GM12865 (cell line): ENCODE results near the gene LENG8.

Experiments used
- DNase-seq: peaks from one replicate; pipeline ENCODE4 v3.0.0; 2010; ENCODE audit warnings: low read depth
- H3K4me3 ChIP-seq: 2 replicates; pipeline ENCODE4 v1.5.1; 2011; ENCODE audit warnings: mild to moderate bottlenecking, low read depth, low read length, control low read depth
- TF ChIP-seq, protein P1 (sequence below): IDR thresholded peaks from 2 replicates; pipeline ENCODE4 v1.5.1; 2011; ENCODE audit warnings: low read length, control low read depth, low read depth, inconsistent platforms; ENCODE audit not compliant: insufficient read depth; ENCODE audit errors: missing control alignments

Gene LENG8

DNA sequence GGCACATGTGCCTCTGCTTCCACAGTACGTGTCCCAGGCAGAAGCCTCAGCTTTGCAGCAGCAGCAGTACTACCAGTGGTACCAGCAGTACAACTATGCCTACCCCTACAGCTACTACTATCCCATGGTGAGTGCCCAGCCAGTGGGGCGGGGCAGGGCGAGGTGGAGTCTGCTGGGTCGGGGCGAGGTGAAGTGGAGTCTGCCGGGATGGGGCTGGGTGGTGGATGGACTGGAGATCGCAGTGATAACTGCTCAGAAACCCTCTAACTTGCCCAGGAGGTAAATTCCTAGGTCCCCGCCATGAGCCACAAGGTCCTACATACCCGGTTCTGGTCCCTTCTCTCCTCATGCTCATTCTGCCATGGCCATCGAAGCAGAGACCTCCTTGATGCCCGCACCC, 3.6 kb downstream of the LENG8 start:
- no peak for DNase-seq
- TF ChIP-seq, protein P1, sequence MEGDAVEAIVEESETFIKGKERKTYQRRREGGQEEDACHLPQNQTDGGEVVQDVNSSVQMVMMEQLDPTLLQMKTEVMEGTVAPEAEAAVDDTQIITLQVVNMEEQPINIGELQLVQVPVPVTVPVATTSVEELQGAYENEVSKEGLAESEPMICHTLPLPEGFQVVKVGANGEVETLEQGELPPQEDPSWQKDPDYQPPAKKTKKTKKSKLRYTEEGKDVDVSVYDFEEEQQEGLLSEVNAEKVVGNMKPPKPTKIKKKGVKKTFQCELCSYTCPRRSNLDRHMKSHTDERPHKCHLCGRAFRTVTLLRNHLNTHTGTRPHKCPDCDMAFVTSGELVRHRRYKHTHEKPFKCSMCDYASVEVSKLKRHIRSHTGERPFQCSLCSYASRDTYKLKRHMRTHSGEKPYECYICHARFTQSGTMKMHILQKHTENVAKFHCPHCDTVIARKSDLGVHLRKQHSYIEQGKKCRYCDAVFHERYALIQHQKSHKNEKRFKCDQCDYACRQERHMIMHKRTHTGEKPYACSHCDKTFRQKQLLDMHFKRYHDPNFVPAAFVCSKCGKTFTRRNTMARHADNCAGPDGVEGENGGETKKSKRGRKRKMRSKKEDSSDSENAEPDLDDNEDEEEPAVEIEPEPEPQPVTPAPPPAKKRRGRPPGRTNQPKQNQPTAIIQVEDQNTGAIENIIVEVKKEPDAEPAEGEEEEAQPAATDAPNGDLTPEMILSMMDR, result no peak
- H3K4me3 ChIP-seq, result no peak overlapping the region

DNA sequence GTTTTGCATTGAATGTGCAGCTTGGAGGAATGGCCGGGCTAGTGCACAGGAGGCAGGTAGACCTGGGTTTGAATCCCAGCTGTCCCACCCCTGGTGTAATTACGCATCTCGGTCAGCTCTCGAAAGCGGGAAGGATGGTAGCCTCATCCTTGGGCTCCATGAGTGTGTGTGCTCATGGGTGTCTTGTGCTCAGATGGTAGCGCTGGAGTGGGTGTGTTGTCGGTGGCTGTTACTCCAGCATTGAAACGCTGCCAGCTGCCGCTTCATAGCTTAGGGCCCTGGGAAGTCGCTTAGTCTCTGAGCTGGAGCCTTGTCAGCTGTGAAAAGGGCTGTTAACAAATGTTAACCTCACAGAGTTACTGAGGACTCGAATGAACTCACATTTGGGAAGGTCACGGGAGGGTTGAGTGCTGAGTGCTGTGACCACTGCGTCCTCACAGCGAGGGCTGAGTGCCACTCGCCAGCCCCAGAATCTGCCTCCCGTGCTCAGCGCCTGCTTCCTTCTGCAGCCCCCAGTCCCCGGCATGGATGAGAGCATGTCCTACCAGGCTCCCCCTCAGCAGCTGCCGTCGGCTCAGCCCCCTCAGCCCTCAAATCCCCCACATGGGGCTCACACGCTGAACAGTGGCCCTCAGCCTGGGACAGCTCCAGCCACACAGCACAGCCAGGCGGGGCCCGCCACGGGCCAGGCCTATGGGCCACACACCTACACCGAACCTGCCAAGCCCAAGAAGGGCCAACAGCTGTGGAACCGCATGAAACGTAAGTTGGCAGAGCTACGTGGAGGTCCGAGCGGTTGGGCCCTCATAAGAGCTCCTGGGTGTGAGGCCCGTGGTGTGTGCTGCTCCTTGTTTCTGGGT, 5.2 kb downstream of the LENG8 start:
- no peak overlapping the region for H3K4me3 ChIP-seq
- DNase-seq, result no peak
- TF ChIP-seq, protein P1, result no peak

DNA sequence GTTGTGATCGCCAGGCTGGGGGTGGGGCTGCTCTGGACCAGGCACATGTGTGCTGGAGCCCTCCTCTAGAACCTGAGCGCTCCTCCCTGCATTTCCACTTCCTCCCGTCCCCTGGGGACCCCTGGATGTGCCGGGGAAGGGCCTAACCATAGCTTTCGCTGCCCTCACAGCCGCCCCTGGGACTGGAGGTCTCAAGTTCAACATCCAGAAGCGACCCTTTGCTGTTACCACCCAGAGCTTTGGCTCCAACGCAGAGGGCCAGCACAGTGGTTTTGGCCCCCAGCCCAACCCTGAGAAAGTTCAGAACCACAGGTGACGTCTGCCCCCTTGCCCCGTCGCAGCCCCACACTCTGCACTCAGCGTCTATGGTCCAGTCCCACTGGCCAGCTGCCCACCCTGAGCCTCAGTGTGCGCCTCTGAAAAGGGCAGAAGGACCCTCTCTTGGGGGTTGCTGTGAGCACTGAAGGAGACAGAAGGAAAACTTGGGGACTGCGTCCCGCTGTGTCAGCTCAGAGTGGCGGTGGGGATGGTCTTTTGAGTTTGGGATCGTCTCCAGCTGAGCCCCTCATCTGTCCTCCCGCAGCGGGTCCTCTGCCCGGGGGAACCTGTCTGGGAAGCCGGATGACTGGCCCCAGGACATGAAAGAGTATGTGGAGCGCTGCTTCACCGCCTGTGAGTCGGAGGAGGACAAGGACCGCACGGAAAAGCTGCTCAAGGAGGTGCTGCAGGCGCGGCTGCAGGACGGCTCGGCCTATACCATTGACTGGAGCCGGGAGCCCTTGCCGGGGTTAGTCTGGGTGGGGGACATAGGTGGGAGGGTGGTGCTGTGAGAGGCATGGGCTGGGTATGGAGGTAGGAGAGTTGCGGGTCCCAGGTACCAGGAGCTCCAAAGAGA, 6.0 kb downstream of the LENG8 start:
- DNase-seq, result no peak
- TF ChIP-seq, protein P1, result no peak
- no peak overlapping the region for H3K4me3 ChIP-seq

GRCh38 chr19:54455786-54456422, 6.9 kb downstream of the LENG8 start:
- TF ChIP-seq, protein P1, result no peak
- DNase-seq, result no peak
- H3K4me3 ChIP-seq, result no peak overlapping the region

DNA sequence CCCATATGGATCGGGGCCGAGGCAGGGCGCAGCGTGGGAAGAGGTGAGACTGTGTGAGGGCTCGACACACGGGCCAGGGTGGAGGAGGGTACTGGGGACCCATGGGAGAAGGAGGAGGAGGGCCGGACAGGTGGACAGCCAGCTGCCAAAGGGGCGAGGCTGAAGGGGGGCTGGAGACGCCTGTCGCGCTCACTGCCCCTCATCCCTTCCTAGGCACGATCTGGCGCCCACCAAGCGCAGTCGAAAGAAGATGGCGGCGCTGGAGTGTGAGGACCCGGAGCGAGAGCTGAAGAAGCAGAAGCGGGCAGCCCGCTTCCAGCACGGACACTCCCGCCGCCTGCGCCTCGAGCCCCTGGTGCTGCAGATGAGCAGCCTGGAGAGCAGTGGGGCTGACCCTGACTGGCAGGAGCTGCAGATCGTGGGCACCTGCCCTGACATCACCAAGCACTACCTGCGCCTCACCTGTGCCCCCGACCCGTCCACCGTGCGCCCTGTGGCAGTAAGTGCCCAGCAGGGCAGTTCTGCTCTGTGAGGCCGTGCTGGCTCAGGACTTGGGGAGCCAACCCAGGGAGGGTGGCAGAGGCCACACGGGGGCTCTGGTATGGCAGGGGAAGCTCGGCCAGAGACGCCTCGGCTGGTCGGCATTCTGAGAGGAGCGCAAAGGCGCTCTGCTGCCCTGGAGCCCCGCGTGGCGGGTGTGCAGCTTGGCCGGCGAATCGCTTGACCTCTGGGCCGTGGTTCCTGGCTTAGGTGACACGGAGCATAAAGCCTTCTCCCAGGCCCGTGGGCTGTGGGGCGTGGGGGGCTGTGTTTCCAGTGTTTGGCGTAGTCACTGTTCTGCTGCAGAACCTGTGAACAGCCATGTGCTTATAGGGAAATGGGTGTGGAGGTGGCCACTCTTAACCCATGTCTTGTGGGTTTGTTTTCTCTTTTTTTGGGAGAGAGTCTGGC, 7.7 kb downstream of the LENG8 start:
- DNase-seq, result no peak
- TF ChIP-seq, protein P1, result no peak
- H3K4me3 ChIP-seq, result no peak overlapping the region
